Activated CD4-positive, alpha-beta T cell treated with anti-CD3 and anti-CD28 coated beads, Interleukin-2, amount 10 ng/mL, durations not matched to agents 7 days and 5 days (primary cell): ENCODE data around the gene VIT. TPM values are rescaled to one million over a fixed set of nuclear protein-coding genes. Genes with fewer than 3 reads are reported as not detected.

Source experiments
- CTCF ChIA-PET: fragments of 350-600 bp; sonication (Branson Sonifier 250); formaldehyde crosslinking; loops from one replicate; lab custom pipeline; 2021; ENCODE audit warnings: antibody characterized with exemption; lab: Charles Lee
- POLR2A ChIA-PET: fragments of 350-600 bp; sonication (Branson Sonifier 250); formaldehyde crosslinking; loops from one replicate; lab custom pipeline; 2021; ENCODE audit warnings: antibody characterized with exemption; lab: Charles Lee
- DNase-seq: peaks from one replicate; pipeline ENCODE4 v3.0.0-alpha.2; 2020
- H3K27ac Mint-ChIP-seq: one replicate; pipeline ENCODE4 v1.8.0; 2021; ENCODE audit warnings: mild to moderate bottlenecking, moderate library complexity, mixed read lengths
- H3K27me3 Mint-ChIP-seq: one replicate; pipeline ENCODE4 v1.8.0; 2021; ENCODE audit warnings: mixed read lengths
- H3K36me3 Mint-ChIP-seq: one replicate; pipeline ENCODE4 v1.8.0; 2021; ENCODE audit warnings: low read depth, mixed read lengths
- H3K4me1 Mint-ChIP-seq: one replicate; pipeline ENCODE4 v1.8.0; 2021; ENCODE audit warnings: mixed read lengths
- H3K4me3 Mint-ChIP-seq: one replicate; pipeline ENCODE4 v1.8.0; 2021; ENCODE audit warnings: mild to moderate bottlenecking, moderate library complexity, mixed read lengths
- H3K9me3 Mint-ChIP-seq: one replicate; pipeline ENCODE4 v1.8.0; 2021; ENCODE audit warnings: mixed read lengths
- total RNA-seq, 2 experiments: library from RNA; stranded (reverse); gene quantifications; one replicate each; pipeline ENCODE4 v1.2.3, GENCODE V29; 2021

Gene VIT
- total RNA-seq, 2 experiments from 2014 or later: not detected

DNA sequence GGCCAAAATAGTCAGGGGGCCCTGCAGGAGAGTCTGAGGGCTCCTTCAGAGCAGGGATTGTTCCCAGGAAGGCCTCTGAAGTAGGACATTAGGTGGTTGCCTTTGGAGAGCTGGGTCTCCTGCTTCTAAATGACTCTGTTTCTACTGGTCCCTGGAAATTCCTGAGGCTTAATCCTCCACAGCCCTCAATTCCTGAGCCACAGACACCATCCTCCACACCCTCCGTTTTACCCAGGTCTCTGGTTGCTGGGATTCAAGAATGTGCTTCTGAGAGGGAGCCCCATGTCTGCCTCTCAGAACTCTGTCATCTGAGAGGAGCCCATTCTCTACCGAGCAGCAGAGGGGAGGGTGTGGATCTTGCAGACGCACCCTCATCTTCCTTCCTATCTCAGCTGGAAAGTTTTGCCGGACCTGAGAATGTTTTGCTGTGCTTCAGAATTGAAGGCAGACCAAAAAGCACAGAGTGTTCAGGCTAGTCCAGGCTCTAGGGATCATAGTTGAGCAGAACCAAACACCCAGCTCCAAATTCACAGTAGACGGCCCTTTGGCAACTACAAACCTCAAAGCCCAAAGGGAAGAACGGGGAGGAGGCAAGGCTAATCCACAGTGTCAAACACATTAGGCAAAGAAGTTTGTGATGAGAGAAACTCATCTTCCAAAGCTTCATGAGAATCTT, 8.1 kb downstream of the VIT start:
- Mint-ChIP-seq H3K27me3 (peaks cover 5% of the 10 kb centered on the region), H3K4me3 (no peak overlapping the region), H3K4me1 (no peaks in the 10 kb centered on the region), H3K27ac (no peak overlapping the region), H3K9me3 (no peaks in the 10 kb centered on the region), H3K36me3 (no peaks in the 10 kb centered on the region)
- ChIA-PET POLR2A (no interaction called here), CTCF (no interaction called here)
- no peak for DNase-seq

DNA sequence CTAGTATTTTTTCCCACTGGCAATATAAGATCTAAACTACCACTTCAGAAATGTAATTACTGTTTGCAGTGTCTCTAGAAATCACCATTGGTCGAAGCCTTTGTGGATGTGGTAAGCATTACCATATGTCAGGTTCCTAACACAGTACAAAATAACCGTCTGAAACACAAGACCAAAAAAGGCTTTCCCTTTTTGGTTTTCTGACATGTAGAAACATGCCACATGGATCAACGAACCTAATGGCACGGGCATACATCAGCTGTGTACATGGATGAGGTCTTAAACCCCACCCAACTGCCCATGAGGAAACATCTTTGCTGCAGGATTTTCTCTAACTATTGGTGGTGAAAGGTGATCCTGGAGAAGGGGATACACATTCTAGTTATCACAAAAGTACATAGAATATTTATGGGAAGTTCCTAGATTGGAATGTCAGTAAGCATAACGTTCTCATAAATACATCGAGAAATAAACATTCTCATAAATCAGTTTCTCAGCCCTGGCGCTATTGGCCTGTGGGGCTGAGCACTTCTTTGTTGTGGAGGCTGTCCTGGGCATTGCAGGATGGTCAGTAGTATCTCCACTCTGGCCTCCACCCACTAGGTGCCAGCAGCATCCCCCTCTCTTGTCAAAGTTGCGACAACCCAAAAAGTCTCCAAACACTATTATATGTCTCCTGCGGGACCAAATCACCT, 9.0 kb downstream of the VIT start:
- H3K9me3 Mint-ChIP-seq: no peaks in the 10 kb centered on the region
- peaks cover 7% of the 10 kb centered on the region for H3K27me3 Mint-ChIP-seq
- no peaks in the 10 kb centered on the region for H3K36me3 Mint-ChIP-seq
- ChIA-PET CTCF (no interaction called here), POLR2A (no interaction called here)
- H3K4me1 Mint-ChIP-seq: no peaks in the 10 kb centered on the region
- DNase-seq: no peak
- no peak overlapping the region for H3K27ac Mint-ChIP-seq
- no peak overlapping the region for H3K4me3 Mint-ChIP-seq

DNA sequence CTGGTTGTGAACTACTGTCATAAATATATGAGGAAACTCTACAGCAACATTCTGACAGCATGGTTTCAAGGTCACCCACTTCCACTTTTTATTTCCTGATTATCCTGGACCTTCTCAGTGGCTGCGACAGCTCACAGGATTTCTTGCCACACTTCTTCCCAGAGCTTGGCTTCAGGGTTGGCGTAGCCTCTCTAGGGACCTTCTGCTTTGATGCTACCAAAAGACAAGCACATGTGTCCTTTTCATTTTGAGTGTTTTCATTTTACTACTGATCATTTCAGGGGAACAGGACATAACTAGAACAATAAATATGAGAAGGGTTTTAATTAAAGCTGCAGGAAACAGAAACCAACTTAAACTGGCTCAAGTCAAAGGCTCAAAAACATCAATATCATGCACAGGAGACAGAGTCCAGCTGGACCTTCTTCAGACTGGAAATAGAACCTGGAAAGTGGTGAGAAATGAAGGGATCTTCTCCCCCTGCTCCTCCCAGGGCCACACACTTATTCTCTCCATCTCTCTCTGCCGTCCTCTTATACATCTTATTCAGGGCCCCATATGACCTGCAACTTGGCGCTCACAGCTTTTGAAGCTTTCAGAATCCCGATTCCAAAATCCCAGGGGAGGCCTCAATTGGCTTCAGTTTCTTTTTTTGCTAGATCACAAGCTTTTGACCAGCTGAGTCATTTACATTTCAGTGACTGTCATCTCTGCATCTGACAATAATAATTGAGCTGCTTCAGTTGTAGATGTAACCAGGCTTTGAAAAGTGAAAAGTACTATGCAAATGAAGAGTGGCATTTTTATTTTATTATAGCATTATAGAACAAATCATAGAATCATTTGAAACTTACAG, 9.7 kb downstream of the VIT start:
- peaks cover 7% of the 10 kb centered on the region for H3K27me3 Mint-ChIP-seq
- no peak overlapping the region for H3K27ac Mint-ChIP-seq
- CTCF ChIA-PET: no interaction called here
- no peak overlapping the region for H3K4me3 Mint-ChIP-seq
- no peaks in the 10 kb centered on the region for H3K4me1 Mint-ChIP-seq
- POLR2A ChIA-PET: no interaction called here
- peaks cover 4% of the 10 kb centered on the region for H3K9me3 Mint-ChIP-seq
- H3K36me3 Mint-ChIP-seq: peaks cover 3% of the 10 kb centered on the region
- DNase-seq: no peak

DNA sequence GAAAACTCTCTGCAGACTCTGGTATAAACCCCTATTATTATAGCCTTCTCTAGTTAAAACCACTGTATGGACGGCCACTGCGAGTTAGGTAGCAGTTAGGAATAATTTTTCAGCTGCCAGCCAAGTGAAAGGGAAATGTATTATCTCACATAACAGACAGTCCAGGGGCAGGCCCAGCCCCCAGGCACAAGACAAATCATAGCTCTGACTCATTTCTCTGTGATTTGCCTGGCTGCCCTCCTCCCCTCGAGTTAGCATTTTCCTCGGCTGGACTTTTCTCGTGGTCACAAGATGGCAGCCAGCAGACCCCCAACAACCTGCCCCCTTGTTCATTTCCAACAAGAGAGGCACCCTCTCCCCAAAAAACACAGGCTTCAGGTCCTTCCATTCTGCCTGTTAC, 10.5 kb downstream of the VIT start:
- Mint-ChIP-seq H3K27me3 (peaks cover 7% of the 10 kb centered on the region), H3K4me3 (no peak overlapping the region), H3K27ac (no peak overlapping the region), H3K4me1 (no peaks in the 10 kb centered on the region), H3K9me3 (peaks cover 6% of the 10 kb centered on the region), H3K36me3 (peaks cover 3% of the 10 kb centered on the region)
- CTCF ChIA-PET: no interaction called here
- no peak for DNase-seq
- POLR2A ChIA-PET: no interaction called here

DNA sequence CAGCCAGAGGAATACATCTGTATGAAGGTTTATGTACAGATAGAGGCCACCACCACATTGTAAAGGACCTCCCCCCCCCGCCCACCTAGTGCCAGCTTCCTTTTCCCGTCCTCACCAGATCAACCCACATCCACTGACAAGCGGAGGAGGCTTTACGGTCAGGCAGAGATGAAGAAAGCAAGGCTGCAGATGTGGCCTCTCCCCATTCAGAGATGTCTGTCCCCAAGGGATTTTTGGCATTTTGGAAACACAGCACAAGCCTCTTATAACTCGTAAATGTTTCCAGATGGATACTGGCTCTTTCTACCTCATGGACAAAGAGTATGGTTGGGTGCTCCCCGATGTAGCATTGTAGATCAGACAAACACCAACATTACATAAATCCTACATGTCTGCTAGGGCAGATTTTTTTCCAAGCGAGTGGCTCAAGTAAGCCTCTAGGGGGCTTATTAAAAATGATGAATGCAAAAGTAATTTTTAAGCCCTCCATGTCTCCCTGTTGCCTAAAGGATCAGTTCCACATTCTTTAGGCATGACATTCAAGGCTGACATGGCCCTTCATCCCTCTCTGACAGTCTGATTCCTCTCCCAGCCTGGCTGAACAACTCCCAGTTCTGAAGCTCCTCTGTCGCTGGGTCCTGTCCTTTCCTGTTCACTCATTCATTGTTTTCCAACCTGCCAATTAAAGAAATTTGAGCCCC, 11.7 kb downstream of the VIT start:
- Mint-ChIP-seq H3K27ac (no peak overlapping the region), H3K4me1 (no peaks in the 10 kb centered on the region), H3K9me3 (peaks cover 6% of the 10 kb centered on the region), H3K27me3 (peaks cover 4% of the 10 kb centered on the region), H3K4me3 (no peak overlapping the region), H3K36me3 (peaks cover 3% of the 10 kb centered on the region)
- ChIA-PET CTCF (interaction anchor here (0.6 kb wide), 1 partner anchor 12 kb away, joined by 3 read pairs; the partner anchor contains the start of gene VIT), POLR2A (no interaction called here)
- DNase-seq: no peak

DNA sequence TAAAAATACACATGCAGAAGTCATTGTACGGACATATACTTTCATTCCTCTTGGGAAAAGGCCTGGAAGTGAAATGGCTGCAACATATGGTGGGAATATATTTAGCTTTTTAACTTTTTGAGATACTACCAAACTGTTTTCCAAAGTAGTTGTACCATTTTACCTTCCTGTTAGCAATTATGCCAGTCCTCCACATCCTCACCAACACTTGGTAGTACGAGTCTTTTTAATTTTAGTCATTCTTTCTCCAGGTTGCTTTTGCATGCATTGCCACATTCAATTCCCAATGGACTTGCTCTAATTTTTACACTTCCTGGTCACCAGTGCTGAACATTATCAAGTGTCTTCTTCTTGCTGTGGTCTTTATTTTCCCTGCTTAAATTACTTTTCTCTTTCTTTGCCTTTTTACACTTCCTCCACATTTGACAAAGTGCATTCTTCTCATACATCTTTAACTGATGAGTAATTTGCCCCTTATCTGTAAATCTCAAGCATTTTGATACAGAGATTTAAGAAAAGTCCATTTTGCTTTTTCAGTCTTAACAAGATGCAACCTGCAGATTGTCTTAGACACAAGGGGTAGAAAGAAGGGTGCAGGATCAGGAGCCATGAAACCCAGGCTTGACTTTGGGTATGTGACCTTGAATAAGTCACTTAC, 14.5 kb downstream of the VIT start:
- Mint-ChIP-seq H3K36me3 (peaks cover 3% of the 10 kb centered on the region), H3K4me1 (no peaks in the 10 kb centered on the region), H3K9me3 (peaks cover 6% of the 10 kb centered on the region), H3K27me3 (peaks cover 4% of the 10 kb centered on the region), H3K27ac (no peak overlapping the region), H3K4me3 (no peak overlapping the region)
- ChIA-PET CTCF (no interaction called here), POLR2A (no interaction called here)
- no peak for DNase-seq

DNA sequence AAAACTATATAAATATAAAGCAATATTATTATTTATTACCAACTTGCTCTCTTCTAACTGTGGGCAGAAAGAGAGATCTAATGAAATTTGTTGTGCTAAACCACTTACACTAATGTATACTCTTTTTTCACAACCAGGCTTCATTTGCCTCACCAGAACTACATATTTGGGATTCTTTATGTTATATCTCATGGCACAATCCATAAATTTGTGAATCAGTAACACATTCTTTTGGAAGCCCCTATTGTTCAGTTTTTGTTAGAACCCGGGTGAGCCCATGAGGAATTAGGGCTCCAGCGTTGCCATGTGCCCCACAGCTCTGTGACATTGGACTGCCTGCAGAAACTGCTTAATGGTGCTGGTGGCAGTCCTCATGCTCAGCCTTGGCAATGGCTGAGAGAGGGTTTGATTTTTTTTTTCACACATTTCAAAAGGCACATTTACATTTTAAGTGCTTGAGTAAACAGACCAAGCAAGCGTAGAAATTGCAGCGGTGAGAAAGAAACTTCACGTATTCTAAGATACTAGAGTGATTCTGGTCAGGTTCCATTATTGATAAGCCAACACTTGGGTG, 15.3 kb downstream of the VIT start:
- ChIA-PET CTCF (no interaction called here), POLR2A (no interaction called here)
- no peak overlapping the region for H3K27ac Mint-ChIP-seq
- no peaks in the 10 kb centered on the region for H3K4me1 Mint-ChIP-seq
- H3K9me3 Mint-ChIP-seq: peaks cover 6% of the 10 kb centered on the region
- peaks cover 4% of the 10 kb centered on the region for H3K27me3 Mint-ChIP-seq
- peaks cover 3% of the 10 kb centered on the region for H3K36me3 Mint-ChIP-seq
- H3K4me3 Mint-ChIP-seq: no peak overlapping the region
- DNase-seq: no peak

DNA sequence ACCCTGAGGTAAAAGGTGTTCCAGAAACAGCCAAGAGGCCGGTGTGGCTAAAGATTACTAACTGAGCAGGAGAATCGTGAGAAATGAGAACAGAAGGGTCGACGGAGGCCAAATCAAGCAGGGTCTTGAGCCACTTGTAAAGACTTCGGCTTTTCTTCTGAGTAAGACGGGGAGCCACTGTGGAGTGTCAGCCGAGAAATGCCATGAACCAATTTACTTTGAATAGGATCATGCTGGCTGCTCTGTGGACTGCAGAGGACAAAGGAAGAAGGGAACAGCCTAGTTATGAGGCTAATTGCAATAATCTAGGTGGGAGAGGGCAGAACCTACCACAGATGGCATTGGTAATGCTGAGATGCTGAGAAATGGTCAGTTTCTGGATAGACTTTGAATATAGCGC, 16.8 kb downstream of the VIT start:
- Mint-ChIP-seq H3K9me3 (peaks cover 6% of the 10 kb centered on the region), H3K27ac (no peak overlapping the region), H3K4me3 (no peak overlapping the region), H3K36me3 (peaks cover 3% of the 10 kb centered on the region), H3K27me3 (peaks cover 6% of the 10 kb centered on the region), H3K4me1 (no peaks in the 10 kb centered on the region)
- ChIA-PET CTCF (no interaction called here), POLR2A (no interaction called here)
- DNase-seq: no peak

DNA sequence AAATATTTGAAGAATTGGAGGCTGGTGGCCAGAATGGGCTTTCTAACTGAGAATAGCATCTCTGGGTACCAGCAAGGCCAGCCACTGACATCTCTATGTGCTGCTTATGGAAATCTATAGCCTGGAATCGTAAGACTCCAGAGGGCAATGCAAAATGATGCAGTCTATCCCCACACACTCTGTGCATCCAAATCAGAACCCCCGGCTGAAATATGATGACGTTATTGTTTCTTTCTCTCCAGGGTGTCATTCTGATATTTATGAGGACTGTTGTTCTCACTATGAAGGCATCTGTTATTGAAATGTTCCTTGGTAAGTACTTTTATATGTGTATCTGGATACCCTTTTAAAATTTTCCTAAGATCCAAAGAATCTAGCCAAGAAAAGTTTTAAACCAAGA, 19.6 kb downstream of the VIT start:
- Mint-ChIP-seq H3K36me3 (peaks cover under 1% of the 10 kb centered on the region), H3K4me1 (no peaks in the 10 kb centered on the region), H3K9me3 (peaks cover 4% of the 10 kb centered on the region), H3K4me3 (no peak overlapping the region), H3K27me3 (peaks cover 2% of the 10 kb centered on the region), H3K27ac (no peak overlapping the region)
- ChIA-PET CTCF (no interaction called here), POLR2A (no interaction called here)
- DNase-seq: no peak

DNA sequence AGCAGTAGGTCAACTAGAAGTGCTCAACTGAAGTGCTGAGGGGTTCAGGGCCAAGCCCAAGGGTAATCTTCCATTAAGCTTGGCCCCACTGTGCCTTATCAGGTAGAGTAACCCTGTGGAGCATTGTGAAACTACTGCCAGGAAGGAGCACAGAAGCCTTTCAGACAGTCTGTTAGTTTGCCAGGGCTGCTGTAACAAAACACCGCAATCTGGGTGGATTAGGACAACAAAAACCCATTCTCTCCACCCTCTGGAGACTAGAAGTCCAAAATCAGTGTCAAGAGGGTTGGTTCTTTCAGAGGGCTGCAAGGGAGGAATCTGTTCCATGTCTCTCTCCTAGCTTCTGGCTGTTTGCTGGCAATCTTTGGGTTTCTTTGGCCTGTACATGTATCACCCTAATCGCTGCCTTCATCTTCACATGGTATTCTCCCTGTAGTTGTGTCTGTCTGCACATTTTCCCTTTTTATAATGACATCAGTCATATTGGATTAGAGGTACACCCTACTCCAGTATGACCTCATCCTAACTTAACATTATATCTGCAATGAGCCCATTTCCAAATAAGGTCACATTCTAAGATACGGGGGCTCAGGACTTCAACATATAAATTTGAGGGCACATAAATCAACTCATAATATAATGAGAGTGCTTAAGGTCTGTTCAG, 21.2 kb downstream of the VIT start:
- Mint-ChIP-seq H3K27me3 (peaks cover 7% of the 10 kb centered on the region), H3K4me3 (no peak overlapping the region), H3K9me3 (no peaks in the 10 kb centered on the region), H3K36me3 (no peaks in the 10 kb centered on the region), H3K4me1 (no peaks in the 10 kb centered on the region), H3K27ac (no peak overlapping the region)
- ChIA-PET POLR2A (no interaction called here), CTCF (no interaction called here)
- no peak for DNase-seq

DNA sequence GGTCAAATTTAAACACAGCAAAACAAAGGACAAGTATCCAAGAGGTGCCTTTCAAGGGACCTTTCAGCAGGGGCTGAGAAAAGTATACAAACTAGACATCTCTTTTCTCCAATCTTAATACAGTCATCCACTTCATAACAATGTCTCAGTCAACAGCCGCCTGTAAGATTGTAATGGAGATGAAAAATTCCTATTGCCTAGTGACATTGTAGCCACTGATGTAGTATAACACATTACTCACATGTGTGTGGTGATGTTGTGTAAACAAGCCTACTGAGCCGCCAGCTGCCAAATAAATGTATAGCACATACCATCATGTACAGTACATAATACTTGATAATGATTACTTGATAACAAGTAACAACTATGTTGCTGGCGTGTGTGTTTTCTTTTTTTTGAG, 31.0 kb downstream of the VIT start:
- ChIA-PET CTCF (interaction anchor here (1.1 kb wide), 1 partner anchor 9 kb away, joined by 5 read pairs; no protein-coding TSS in a partner anchor), POLR2A (no interaction called here)
- no peak for DNase-seq
- Mint-ChIP-seq H3K27ac (no peak overlapping the region), H3K4me3 (no peak overlapping the region), H3K4me1 (no peaks in the 10 kb centered on the region), H3K9me3 (peaks cover 1% of the 10 kb centered on the region), H3K27me3 (peaks cover 4% of the 10 kb centered on the region), H3K36me3 (no peaks in the 10 kb centered on the region)

DNA sequence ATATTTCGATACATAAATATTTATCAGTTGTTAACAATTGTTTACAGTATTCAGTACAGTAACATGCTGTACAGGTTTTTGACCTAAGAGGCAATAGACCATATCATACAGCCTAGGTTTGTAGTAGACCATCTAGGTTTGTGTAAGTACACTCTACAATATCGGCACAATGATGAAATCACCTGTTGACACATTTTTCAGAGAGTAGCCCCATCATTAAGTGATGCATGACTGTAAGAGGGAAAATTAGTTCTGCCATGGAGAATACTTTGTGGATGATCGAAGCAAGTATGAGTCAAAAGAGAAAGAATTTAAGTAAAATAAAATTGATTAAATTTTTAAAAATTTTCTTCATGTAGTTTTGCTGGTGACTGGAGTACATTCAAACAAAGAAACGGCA, 32.6 kb downstream of the VIT start:
- H3K27me3 Mint-ChIP-seq: peaks cover 7% of the 10 kb centered on the region
- no peak for DNase-seq
- H3K9me3 Mint-ChIP-seq: peaks cover 1% of the 10 kb centered on the region
- no peaks in the 10 kb centered on the region for H3K36me3 Mint-ChIP-seq
- H3K27ac Mint-ChIP-seq: no peak overlapping the region
- ChIA-PET POLR2A (no interaction called here), CTCF (no interaction called here)
- no peaks in the 10 kb centered on the region for H3K4me1 Mint-ChIP-seq
- H3K4me3 Mint-ChIP-seq: no peak overlapping the region
